ENCODE results near the gene CRY1.
"Not testable (repeated sequence)": the region's sequence is repeated elsewhere in the genome, so short reads cannot be mapped to it uniquely, and the experiment has no call there.

Gene CRY1

DNA sequence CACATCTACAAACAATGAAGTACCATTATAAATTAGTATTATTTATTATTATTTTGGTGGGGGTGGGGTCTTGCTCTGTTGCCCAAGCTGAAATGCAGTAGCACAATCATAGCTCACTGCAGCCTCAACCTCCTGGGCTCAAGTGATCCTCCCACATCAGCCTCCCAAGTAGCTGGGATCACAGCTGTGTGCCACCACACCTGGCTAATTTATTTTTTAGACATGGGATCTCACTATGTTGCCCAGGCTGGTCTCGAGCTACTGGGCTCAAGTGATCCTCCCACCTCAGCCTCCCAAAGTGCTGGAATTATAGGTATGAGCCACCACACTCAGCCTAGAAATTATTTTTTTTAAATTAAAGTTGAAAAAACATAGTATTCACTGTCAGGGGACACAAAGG is 15.0 kb upstream of the CRY1 start:
- DNase-seq = not testable (repeated sequence)

DNA sequence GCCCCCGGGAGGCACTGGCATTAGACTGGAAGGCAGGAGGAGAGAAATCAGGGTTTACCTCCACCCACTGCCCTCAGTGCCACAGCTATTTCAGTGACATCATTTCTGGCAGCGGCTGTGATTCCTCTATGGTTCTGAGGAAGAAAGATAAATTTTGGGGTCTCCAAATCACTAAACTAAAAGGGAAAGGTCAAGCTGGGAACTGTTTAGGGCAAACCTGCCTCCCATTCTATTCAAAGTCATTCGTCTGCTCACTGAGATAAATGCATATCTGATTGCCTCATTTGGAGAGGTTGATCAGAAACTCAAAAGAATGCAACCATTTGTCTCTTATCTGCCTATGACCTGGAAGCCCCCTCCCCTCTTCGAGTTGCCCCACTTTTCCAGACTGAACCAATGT is 14.0 kb upstream of the CRY1 start:
- no peak for DNase-seq

DNA sequence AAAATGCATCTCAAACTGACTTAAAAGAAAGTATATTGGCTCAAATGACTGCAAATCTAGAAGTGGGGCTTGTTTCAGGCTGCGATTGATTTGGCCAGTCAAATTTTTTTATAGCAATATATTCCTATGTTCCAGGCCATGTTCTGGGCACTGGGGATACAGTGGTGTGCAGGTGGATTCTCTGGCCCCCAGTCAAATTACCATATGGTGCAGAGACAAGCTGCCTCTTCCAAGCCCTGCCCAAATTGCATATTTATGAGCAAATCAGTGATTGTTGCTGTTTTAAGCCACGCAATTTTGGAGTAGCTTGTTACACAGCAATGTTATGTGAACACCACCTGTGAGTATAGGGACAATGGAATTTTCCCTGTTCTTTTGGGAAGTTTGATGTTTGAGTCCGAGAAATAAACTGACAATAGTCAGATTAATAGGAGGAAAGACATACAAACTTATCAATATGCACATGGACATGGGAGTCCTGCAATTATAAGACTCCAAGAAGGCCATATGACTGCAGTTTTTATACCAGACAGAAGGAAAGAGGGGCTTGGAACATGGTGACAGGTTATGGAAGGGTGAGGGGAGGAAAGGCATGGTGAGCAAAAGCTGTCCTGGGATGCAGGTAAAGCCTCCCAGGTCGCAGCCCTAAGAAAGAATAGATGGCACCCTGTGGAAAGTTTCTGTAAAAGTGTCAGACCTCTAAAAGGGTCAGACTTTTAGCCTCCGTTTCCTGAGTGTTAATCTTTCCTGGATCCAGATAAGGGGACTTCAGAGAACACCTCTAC is 13.1 kb upstream of the CRY1 start:
- DNase-seq = no peak

DNA sequence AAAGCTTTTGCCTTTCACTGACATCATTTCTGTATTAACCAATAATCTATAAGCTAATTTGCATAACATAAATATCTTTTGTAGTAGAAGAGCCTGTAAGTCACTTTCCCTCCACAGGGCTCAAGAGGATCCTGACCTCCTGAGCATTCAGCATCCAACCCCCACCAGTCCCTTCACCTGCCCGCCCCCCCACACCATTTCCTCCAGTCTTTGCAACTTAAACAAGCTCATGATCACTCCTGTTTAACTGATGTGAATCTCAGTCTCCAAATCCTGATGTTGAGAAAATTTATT is 12.0 kb upstream of the CRY1 start:
- no peak for DNase-seq

DNA sequence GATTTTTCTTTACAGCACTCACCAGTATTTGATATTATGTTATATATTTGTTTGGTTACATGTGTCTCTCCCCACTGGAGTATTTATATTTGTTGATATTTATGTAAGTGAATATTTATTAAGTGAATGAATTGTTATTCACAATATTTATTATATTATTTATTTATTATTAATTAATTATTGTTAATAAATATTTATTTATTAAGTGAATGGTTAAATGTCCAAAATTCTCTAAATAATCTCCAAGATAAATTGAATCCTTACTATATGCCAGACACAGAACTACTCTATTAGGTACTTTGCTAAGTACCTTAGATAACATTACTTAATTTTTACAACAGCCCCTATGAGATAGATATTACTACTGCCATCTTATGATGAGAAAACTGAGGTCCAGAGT is 10.2 kb upstream of the CRY1 start:
- DNase-seq = no peak

DNA sequence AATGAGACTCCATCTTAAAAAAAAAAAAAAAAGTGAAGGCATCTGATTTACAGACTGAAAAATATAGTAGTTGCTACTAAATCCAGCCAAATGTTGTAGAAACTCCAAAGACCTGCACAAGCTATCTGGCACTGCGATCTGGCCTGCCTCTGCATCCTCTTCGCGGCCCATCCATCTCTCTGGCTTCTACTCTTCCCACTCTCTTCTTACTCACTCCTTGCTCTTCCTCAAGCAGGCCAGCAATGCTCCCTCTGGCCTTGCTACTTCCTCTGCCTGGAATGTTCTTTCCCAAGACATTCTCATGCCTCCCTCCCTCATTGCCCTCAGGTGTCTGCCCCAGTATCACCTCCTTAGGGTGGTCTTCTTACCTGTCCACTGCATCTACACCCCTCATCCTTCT is 9.7 kb upstream of the CRY1 start:
- no peak for DNase-seq

DNA sequence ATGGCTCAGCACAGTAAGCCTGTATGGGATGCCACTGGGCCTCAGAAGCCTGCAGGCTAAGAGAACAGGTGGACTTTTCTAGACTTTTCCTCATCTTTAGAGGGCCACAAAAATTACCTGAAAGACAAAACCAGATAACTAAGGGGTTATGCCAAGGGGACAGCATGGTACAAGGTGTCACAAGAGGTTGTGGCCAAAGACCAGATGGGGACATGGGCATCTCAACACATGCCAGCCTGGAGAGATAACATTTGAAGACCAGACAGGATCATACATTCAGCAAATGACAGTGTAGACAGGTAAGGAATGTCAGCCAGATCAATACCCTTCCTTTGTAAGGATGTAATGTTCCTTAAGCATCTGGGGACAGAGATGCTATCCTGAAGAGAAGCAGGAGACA is 8.9 kb upstream of the CRY1 start:
- no peak for DNase-seq

DNA sequence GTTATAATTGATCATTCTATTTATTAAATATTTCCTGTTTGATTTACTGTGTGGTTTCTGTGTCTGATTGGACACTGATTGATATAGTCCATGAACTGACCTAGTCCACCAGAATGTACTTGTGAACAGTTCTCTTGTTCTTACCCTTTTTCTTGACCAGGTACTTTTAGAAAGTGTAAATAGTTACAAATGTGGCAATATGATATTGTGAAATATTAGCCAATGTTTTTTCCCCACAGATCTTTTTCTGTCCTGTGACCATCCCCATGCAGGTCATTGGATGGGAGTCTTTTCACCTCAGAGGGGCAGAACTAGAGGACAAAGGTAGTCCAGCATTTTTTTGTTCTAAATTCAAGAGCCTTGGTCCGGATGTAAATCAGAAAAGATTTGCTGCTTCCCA is 8.3 kb upstream of the CRY1 start:
- DNase-seq = no peak

DNA sequence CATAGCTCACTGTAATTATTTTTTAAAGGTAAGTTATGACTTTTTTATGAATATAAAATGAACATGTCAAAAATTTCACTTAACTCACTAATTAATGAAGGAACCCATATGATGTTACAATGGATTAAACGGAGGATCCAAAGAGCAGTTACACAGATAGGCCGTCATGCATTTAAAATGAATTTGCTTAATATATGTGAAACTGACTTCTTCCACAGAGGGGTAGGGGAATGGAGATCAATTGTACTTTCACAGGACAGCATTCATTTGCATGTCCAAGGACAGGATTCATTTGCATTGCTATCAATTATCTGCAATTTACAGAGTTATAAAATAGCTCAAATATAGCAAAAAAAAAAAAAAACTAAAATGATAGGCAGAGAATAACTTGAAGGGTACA is 6.6 kb upstream of the CRY1 start:
- DNase-seq = no peak

DNA sequence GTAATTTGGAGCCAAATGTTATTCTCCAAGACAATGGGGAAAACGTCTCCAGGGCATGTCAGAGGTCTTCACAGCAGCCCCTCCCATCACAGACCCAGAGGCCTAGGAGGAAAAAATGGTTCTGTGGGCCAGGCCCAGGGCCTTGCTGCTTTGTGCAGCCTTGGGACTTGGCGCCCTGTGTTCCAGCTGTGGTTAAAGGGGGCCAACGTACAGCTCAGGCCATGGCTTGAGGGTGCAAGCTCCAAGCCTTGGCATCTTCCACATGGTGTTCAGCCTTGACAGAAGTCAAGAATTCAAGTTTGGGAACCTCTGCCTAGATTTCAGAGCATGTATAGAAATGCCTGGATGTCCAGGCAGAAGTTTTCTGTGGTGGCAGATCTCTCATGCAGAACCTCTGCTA is 3.2 kb upstream of the CRY1 start:
- DNase-seq = no peak

DNA sequence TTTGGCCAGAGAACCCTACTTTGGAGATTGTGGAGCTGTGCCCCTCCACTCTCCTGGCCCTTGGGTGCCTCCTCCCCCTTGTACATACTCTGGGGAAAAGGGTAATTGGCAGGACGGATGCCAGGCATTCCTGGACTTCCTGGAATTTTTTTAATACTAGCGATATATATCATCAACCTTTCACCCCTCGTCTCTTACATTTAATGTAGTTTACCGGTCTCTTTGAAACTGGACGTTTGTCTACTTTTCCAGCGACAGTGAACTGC is 767 bp upstream of the CRY1 start:
- DNase-seq = no peak

DNA sequence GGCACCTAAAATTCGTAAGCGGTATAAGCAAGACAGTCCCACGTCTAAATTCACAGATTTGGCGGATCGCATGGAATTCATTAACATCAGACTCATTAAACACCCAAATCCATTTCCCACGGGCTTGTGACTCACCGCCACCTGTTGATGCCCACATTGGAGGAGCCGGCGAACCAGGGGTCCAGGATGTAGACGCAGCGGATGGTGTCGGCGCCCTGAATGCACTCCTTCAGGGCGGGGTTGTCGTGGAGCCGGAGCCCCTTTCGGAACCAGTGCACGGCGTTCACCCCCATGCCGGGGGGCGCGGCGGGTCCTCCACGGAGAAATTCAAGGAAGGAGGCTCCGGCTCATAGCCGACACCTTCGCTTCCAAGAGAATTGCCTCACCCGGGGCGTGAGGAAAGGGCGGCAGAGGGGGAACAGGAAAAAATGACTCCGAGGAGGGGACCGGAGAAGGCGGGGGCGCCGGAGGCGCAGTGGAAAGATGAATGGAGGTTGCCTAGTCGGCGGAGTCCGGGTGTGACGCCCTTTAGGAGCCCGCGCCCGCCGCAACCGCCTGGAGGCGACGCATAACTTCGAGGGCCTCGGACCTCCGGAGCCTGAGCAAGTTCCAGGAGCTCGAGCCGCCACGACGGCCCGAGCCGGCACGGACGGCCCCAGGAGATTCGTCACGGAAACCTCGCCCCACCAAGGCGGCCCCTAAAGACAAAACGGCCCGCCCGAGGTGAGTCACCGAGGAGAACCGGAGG is 506 bp downstream of the CRY1 start:
- peak; percentile 71 for DNase-seq

DNA sequence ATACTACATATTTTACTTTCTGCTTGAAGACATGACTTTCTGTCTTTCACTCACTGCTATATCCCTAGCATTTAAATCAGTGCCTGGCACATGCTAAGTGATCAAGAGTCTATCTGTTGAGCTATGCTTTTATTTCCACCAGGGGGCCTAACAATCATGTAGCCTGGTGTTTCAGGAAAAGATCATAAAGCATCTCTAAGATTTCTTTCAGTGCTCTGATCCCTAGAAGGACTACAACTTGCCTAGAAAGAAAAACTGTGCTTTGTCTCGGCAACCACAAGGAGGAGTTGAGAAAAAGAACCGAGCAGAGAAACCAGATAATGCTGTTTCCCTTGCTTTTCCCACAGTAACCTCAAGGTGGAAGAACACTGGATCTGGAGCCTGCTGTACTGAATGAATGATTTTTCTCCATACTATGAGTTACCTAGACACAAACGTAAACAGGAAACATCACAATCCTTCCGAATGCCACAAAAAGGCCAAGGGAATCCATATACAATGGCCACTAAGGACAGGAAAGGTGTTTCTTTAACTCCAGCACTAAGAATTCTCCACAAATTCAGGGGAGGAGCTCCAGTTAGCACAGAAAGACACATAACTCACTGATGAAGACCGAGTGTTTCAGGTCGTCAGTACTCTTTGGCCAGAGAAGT is 1.2 kb downstream of the CRY1 start:
- no peak for DNase-seq

DNA sequence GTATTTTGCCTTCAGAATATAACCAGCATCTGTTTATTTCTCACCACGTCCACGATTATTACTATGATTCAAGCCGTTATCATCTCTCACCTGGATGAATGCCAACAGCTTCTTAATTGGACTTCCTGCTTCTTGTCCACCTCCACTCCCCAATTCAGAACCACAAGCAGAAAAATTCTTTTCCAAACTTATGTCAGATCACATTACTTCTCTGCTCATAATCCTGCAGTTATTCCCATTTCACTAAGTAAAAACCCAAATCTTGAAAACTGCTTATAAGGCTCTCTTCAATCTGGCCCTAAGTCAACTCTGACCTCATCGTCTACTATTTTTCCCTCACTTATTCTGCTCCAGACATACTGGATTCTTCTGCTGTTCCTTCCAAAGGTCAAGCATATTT is 2.0 kb downstream of the CRY1 start:
- DNase-seq = no peak

DNA sequence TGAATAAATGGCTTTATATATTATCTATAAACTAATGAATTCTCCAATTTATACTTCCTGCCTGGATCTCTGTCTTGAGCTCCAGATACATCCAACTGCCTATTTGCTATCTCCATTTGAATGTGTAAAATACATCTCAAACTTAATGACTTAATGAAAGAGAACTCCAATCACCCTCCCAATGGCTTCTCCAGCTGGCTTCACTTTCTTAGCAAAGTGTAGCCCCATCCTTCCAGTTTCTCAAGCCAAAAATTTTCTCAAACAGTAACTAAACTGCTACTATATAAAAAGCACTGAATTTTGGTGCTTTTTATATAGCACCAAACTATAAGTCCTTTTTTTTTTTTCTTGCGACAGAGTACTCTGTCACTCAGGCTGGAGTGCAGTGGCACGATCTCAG is 2.6 kb downstream of the CRY1 start:
- no peak for DNase-seq

DNA sequence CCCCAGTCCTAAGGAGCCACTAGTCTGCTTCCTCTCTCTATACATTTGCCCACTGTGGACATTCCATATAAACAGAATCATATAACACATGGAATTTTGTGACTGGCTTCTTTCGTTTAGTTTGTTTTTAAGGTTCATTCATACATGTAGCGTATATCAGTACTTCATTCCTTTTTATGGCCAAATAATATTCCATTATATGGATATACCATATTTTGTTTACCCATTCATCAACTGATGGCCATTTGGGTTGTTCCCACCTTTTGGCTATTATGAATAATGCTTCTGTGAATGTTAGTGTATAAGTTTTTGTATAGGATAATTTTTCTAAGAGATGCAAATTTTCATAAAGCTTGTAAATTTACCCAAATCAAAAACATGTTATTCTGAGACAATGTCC is 4.4 kb downstream of the CRY1 start:
- DNase-seq = no peak

DNA sequence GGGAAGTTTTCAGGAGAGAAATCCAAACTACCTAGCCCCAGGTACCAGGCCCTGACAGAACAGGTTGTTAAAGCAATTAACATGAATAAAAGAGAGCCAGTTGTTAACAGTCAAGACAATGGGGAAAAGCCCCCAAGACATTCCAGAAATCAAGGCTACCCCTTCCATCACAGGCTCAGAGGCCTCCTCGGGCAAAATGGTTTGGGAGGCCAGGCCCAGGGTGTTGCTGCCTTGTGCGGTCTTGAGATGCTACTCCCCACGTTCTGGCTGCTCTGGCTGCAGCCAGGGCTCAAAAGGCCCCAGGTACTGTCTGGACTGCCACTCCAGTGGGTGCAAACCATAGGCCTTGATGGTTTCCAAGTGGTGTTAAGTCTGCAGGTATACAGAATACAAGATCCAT is 7.0 kb downstream of the CRY1 start:
- DNase-seq = no peak

DNA sequence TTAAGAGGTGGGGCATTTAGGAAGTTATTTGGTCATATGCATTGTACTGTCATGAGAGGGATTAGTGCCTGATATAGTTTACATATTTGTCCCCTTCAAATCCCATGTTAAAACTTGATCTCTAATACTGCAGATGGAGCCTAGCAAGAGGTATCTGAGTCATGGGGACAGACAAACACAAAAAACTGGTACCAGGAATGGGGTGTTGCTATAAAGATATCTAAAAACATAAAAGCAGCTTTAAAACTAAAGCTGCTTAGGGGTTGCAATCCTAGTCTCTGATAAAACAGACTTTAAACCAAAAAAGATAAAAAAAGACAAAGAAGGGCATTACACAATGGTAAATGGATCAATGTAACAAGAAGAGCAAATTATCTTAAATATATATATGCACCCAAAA is 11.6 kb downstream of the CRY1 start:
- DNase-seq = no peak

DNA sequence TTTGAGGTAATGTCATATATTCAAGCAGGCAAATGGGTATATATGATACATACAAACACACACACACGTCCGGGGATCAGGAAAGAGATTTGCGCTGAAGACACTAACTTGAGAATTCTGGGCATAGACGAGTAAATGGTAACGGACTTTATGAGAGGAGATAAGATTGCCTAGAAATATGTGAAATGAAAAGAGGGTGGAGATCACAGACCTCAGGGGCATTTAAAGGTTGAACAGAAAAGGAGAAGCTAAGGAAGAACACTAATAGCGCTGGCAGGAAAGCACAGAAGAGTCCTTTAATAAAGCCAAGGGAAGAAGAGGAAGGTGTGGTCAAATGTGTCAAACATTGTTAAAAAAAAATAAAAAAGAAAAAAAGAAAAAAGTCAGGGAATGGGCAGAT is 13.1 kb downstream of the CRY1 start:
- no peak for DNase-seq

DNA sequence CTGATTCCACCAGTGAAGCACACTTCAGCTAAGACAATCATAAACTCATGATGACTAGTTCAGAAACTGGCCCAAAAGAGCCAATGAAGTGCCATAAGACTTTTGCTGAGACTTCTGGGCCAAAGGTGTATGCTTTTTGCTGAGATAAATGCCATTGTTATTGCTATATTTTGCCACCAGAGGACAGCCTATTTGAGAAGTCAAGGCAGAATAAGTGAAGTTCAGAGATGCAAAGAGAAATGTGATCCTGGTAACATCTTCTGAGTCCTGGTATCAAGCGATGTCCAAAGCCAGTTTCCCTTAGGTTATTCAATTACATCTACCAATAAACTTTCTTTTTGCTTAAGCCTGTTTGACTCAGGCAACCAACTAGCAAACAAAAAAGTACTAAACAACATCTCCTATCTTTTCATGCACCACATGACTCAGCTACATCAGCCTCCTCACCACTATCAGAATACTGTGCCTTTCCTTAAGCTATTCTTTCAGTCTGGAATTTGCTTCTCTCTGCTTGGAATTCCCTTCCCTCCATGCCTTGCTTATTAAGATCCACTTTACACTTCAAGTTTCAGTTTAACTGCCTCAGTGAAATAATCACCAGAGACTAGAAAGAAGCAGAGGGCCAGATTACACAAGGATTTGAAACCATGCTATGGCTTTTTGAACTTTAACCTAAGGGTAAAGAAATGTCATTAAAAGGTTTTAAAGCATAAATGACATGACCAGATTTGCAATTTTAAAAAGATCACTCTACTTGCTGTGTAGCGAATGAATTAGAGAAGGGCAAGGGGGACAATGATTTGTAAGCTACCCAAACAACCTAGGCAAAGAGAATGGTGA is 14.0 kb downstream of the CRY1 start:
- DNase-seq = no peak

DNA sequence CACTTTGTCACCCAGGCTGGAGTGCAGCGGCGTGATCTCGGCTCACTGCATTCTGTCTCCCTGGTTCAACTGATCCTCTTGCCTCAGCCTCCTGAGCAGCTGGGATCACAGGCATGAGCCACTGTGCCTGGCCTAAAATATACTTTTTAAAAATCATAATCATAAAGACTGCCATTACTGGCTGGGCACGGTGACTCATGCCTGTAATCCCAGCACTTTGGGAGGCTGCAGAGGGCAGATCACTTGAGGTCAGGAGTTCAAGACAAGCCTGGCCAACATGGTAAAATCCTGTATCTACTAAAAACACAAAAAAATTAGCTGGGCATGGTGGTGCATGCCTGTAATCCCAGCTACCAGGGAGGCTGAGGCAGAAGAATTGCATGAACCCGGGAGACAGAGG is 20.1 kb downstream of the CRY1 start:
- DNase-seq = not testable (repeated sequence)

DNA sequence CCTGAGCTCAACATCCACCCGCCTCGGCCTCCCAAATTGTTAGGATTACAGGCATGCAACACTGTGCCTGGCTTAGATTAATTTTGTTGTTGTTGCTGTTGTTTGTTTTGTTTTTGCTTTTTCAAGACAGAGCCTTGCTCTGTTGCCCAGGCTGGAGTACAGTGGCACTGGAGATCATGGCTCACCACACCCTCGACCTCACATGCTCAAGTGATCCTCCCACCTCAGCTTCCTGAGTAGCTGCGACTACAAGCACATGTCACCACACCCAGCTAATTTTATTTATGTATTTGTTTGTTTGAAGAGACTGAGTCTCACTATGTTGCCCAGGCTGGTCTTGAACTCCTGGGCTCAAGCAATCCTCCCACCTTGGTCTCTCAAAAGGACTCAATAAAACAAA is 26.7 kb downstream of the CRY1 start:
- DNase-seq = no peak

DNA sequence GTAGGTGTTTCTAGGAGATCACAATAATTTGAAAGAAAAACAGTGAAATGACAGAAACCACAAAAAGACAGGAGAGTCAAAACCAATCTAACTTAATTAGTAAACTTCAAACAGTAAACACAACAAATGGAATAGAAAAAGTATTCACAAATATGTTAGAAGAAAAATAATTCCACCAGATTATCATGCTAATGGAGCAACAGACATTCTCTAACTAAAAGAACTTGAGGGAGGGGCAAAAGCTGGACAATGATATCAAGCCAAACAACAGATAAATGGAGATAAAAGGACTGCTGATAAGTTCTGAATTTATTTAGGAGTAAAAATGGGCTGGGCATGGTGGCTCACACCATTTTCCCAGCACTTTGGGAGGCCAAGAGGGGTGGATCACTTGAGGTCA is 28.7 kb downstream of the CRY1 start:
- DNase-seq = no peak

DNA sequence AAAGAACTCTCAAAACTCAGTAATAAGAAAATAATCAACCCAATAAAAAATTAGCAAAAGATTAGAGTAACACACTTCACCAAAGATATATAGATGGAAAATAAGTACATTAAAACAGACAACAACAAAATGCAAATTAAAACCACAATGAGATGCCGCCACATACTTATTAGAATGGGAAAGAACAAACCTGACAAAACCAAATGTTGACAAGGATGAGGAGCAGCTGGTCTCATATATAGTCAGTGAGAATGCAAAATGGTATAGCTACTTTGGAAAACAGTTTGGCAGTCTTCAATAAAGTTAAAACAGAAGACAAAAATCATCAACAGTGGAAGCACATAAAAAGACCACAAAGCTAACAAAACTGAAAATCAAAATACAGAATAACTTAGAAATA is 29.1 kb downstream of the CRY1 start:
- DNase-seq = no peak

Measured in activated T-cell treated with anti-CD3 and anti-CD28 coated beads for 4 hours (primary cell).